BJ (cell line): Measurements from ENCODE around the gene CPA3. TPM values are rescaled to one million over a fixed set of nuclear protein-coding genes. Genes with fewer than 3 reads are reported as not detected.

Experiments used
- CTCF ChIA-PET: fragments of 350-600 bp; formaldehyde crosslinking; extraction: SDS; loops from one replicate; lab custom pipeline; 2021; ENCODE audit warnings: antibody characterized with exemption, inconsistent platforms; lab: Yijun Ruan, JAX
- POLR2A ChIA-PET: fragments of 300-600 bp; sonication (Branson Sonifier 250); formaldehyde crosslinking; extraction: SDS; loops from one replicate; lab custom pipeline; 2021; ENCODE audit warnings: antibody characterized with exemption; lab: Charles Lee
- DNase-seq: peaks from one replicate; pipeline ENCODE4 v3.0.0-alpha.2; 2011; ENCODE audit warnings: low read depth
- H3K27me3 ChIP-seq: 2 replicates; pipeline ENCODE4 v1.6.0; 2011; ENCODE audit warnings: low read length; ENCODE audit not compliant: control insufficient read depth, insufficient read depth
- H3K36me3 ChIP-seq: 2 replicates; pipeline ENCODE4 v1.5.1; 2011; ENCODE audit warnings: low read length; ENCODE audit not compliant: control insufficient read depth, insufficient read depth
- H3K4me3 ChIP-seq: 2 replicates; pipeline ENCODE4 v1.5.1; 2011; ENCODE audit warnings: low read depth, mild to moderate bottlenecking, control low read depth, low read length
- polyA plus RNA-seq: library from polyadenylated mRNA; depleted of rRNA; stranded (reverse); fragments of >200 nt; gene quantifications from 2 replicates; pipeline ENCODE4 v1.2.3, GENCODE V29; 2011
- TF ChIP-seq, protein P1 (sequence below): IDR thresholded peaks from 2 replicates; pipeline ENCODE4 v1.5.1; 2011; ENCODE audit warnings: low read depth, mild to moderate bottlenecking, control low read depth, inconsistent platforms, low read length, moderate library complexity; ENCODE audit not compliant: insufficient read depth

CPA3 gene
- polyA plus RNA-seq, 1 experiment, result 3.1 TPM

DNA sequence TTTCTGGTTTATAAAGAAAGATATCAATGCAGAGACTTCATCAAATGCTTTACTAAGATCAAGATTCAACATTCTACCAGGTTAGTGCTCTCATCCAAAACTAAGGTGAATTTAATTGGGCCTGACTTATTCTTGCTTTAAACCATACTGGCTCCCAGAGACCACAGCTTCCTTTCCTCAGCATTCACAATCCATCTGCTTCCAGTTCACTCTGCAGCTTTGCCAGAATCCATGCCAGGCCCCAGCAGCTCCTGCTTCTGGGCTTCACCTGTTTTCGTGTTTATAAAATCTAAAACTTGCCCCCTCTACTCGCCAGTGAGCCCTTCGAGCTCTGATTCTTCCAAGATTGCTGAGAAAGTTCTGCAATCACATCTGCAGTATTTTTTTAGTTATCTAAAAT is 35.2 kb upstream of the CPA3 start:
- DNase-seq, result no peak
- no peaks in the 10 kb centered on the region for H3K27me3 ChIP-seq
- H3K4me3 ChIP-seq, result no peak overlapping the region
- TF ChIP-seq, protein P1, sequence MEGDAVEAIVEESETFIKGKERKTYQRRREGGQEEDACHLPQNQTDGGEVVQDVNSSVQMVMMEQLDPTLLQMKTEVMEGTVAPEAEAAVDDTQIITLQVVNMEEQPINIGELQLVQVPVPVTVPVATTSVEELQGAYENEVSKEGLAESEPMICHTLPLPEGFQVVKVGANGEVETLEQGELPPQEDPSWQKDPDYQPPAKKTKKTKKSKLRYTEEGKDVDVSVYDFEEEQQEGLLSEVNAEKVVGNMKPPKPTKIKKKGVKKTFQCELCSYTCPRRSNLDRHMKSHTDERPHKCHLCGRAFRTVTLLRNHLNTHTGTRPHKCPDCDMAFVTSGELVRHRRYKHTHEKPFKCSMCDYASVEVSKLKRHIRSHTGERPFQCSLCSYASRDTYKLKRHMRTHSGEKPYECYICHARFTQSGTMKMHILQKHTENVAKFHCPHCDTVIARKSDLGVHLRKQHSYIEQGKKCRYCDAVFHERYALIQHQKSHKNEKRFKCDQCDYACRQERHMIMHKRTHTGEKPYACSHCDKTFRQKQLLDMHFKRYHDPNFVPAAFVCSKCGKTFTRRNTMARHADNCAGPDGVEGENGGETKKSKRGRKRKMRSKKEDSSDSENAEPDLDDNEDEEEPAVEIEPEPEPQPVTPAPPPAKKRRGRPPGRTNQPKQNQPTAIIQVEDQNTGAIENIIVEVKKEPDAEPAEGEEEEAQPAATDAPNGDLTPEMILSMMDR, result no peak
- no peaks in the 10 kb centered on the region for H3K36me3 ChIP-seq
- ChIA-PET CTCF (no interaction called here), POLR2A (no interaction called here)

DNA sequence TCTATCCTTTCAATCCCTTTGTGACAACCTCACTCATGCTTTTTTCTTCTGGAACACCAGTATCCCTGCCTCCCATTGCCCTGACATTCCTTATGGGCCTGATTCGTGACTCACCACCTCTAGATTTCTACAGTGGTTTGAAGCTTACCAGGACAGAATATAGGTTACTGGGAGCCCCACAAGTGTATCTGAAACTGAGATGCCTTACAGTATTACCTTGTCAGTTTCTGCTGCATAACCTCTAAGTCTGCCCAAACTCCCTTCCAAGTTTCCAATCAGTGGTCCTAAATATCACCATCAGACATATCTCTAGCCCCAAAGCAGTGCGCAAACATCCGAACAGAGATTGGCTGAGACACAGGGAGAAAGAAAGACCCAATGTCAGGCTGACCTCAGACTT is 31.9 kb upstream of the CPA3 start:
- CTCF ChIA-PET, result no interaction called here
- DNase-seq, result no peak
- H3K4me3 ChIP-seq, result no peak overlapping the region

DNA sequence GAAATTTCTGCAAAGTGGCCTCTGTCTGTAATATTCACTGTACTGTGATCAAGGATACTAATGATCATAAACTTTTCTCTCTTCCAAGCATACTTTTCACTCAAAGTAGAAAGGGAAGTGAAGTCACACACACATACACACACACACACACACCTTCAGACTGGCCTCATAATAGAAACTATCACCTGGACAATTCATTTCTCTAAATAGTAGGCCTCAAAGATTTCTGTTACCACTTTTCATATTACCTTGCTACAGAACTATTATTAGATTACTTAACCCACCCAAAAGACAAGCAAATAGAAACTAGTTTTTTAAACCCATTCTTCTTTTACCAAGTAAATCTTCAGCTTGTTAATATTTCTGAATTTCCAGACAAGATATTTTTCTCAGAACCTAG is 25.3 kb upstream of the CPA3 start:
- Histone ChIP-seq H3K27me3 (peaks cover 2% of the 10 kb centered on the region; the same call in 1 of the 2 replicates), H3K36me3 (no peaks in the 10 kb centered on the region), H3K4me3 (no peak overlapping the region)
- POLR2A ChIA-PET, result no interaction called here
- no peak for DNase-seq
- TF ChIP-seq, protein P1, result no peak
- CTCF ChIA-PET, result no interaction called here

More for the DNA sequence above, 31.9 kb upstream of the CPA3 start:
- Histone ChIP-seq H3K27me3 (0 out of 2 replicates have a peak, but pooled peaks cover 2% of the 10 kb centered on the region), H3K36me3 (no peaks in the 10 kb centered on the region)
- POLR2A ChIA-PET, result no interaction called here
- TF ChIP-seq, protein P1, result no peak

DNA sequence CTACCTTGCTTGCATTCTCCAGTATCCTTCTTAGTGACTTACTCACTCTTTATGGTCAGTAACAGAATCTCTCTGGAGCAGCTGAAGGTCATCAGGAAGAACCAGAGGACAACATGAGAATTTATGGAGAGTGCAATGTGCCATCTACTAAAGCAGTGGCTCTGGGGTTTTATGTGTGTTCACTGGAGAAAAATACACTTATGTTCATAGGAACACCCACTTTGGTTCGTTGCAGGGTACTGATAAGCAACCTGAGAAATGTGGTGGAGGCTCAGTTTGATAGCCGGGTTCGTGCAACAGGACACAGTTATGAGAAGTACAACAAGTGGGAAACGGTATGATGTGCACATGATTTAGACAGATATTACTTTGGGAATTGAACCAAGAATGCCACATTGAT is 24.6 kb upstream of the CPA3 start:
- Histone ChIP-seq H3K4me3 (no peak overlapping the region), H3K36me3 (no peaks in the 10 kb centered on the region), H3K27me3 (no peaks in the 10 kb centered on the region; the same call in 1 of the 2 replicates)
- TF ChIP-seq, protein P1, result no peak
- DNase-seq, result no peak
- ChIA-PET CTCF (no interaction called here), POLR2A (no interaction called here)

DNA sequence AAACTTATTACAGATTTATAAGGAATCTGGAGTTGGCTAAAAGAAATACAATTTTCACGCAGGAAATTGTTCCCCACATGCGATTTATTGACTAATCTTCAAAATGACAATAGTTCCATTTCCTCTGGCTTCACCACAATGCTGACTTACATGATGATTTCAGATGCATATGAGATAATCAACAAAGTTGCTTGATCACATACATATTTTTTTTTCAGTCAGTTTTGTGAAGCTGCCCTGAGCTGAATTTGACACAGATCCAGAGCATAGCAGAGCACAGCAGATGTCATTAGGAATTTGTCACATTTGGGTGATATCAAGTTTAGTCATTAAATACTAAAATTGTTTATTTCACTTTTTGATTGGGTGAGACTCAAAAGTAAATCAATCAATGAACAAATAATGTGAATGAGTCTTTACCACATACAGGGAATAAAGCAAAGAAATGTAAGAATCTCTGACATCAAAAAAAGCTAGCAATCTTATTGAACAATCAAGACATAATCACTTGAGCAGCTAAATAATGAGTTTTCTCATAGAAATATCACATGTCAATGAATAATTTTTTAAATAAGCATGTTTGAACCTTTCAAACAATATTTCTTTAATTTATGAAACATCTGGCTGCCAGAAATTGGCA is 19.2 kb upstream of the CPA3 start:
- Histone ChIP-seq H3K4me3 (no peak overlapping the region), H3K36me3 (no peaks in the 10 kb centered on the region), H3K27me3 (no peaks in the 10 kb centered on the region)
- TF ChIP-seq, protein P1, result no peak
- no peak for DNase-seq
- CTCF ChIA-PET, result no interaction called here
- POLR2A ChIA-PET, result no interaction called here
